ENCODE data around the gene FBXO24.
A peak's percentile ranks its signal among the peaks of the same experiment; 100 is the strongest.

The FBXO24 gene

DNA sequence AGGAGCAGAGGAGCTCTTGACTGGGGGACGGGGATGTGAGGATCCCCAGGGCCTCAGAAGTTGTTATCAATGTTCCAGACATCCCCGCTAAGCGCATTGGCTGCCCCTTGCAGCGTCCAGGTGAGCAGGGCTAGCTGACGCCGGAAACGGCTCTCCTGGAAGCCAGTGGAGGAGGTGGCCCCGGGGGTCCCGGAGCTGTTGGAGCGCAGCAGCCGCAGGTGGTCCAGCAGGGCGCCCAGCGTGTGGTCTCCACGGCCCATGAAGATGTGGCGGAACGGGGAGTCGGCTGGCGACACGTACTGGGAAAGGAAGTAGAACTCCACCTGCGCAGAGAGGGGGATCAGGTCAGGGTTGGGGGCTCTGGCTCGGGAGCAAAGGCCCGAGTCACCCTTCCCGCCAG is 34.7 kb downstream of the FBXO24 start:
- DNase-seq (ENCODE audit: low spot score) = no peak

DNA sequence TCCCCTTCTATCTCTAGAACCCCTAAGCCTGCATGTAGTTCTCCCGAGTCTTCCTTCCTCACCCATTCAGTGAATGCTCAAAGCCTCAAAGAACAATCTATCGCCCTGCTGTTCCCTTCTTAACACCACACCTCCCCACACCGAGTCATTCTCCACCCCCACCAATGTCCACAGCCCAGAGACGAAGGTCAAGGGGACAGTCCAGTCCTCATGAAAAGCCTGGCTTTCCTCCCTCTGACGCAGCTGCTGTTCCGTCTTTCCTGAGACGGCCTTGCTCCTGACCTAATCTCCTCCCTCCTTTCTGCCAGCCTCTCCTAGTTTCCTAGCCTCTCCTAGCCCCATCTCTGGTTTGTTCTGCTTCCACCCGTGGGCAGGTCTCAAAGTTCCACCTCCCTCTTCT is 35.4 kb downstream of the FBXO24 start:
- no peak for DNase-seq (ENCODE audit: low spot score)

DNA sequence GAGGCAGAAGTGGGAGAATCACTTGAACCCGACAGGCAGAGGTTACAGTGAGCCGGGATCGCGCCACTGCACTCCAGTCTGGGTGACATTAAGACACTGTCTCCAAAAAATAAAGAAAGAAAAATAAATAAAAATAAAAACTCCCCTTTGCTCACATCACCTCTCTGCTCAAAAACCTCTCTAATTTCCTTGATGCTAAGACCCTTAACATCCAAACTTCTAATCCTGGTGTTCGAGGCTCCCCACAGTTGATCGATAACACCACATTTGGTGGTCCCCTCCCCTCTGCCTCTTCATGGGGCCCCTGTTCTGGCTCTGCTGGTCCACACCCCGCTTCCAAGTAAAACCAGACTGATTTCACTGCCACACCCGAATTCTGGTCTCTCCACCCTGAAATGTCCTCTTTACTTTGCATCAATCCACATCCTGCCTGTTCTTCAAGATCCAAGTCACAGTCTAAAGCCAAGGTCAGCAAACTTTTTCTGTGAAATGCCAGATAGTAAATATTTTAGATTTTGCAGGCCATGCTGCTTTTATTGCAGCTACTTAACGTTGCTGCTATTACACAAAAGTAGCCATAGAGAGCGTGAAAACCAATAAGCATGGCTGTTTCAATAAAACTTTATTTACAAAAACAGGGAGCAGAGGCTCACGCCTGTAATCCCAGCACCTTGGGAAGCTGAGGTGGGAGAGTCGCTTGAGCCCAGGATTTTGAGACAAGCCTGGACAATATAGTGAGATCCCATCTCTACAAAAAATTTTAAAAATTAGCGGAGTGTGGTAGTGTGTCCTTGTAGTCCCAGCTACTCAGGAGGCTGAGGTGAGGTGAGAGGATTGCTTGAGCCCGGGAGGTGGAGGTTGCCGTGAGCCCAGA is 38.1 kb downstream of the FBXO24 start:
- no peak for DNase-seq (ENCODE audit: low spot score)

DNA sequence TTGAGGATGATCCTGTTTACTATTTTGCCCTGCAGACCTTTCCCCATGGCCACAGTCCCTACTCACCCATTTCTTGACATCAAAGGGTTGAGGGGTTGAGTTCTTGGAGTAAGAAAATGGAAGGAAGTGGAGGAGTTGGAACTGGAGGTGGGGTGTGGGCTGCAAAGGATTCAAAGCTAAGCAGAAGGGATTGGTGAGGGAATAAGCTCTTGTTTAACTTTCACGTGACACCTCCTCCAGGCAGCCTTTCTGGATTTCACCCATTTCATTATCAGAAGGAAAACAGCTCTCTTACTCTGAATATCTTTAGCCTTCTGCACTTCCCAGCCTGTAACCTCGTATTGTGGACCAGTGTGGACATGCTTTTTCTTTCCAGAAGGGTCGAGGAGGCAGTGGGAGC is 39.9 kb downstream of the FBXO24 start:
- DNase-seq (ENCODE audit: low spot score) = no peak

DNA sequence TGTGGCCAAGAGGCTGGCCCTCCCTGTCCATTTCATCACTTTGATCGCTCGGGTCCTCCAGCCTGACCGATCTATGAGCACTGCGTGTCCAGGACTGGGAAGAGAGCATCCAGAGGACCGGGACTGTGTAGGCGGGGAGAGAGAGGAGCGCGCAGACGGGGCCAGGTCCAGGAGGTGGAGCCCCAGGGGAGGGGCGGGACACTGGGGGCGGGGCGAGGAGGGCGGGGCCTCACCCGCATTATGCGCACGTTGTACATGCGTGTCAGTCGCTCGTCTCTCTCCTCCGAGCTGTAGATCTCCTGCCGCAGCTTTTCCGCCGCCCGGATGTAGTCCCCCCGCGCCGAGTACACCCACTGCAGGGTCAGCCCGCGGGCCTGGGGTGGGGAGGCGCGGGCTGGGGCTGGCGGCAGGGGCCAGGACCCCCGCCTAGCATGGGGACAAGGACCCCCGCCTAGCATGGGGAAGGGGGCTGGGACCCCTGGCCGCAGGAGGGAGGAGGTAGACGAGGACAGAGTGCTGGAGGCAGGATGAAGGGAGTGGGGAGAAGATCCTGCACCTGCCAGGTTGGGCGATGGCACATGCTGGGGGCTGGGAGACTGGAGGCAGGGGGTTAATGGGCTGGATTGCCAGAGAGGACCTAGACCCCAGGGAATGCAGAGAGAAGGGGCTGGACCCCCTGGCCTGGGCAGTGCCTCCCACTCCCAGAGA is 40.6 kb downstream of the FBXO24 start:
- DNase-seq (ENCODE audit: low spot score) = peak; percentile 91

DNA sequence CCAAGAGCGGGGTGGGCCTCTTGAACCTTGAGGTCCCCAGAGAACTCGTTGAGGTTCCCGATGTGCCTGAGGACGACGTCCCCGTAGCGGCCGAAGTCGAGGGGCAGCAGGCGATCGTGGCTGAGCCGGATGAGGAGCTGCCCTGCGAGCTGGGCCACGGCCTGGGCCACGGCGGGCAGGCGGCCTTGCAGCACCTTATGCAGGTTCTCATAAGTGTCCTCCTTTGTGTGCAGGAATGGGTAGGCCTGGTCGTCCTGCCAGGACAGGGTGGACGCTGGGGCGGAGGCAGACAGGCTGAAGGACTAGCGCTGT is 41.1 kb downstream of the FBXO24 start:
- DNase-seq (ENCODE audit: low spot score) = no peak

DNA sequence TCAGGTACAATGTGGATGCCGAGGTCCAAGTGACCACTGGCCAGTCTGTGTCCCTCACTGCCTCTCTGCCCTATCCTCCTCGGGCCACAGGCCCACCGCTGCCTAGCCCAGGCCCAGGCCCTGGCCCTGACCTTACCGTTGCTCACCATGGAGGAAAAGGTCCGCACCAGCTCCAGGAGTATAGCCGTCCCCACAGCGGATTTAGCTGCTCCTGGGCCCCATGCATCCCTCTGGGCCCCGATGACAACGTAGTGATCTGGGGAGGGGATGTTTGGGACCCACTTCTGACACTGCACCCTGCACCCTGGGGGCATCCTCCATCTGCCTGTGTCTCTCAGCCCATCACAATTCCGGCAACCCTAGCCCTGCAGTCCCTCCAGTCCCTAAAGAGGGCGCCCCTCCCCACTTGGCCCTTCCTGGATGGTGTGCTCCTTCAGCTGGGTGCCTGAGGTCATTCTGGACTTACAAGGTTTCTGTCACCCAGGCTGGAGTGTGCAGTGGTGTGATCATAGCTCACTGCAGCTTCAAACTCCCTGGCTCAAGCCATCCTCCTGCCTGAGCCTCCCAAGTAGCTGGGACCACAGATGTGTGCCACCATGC is 43.1 kb downstream of the FBXO24 start:
- DNase-seq (ENCODE audit: low spot score) = peak; percentile 15

DNA sequence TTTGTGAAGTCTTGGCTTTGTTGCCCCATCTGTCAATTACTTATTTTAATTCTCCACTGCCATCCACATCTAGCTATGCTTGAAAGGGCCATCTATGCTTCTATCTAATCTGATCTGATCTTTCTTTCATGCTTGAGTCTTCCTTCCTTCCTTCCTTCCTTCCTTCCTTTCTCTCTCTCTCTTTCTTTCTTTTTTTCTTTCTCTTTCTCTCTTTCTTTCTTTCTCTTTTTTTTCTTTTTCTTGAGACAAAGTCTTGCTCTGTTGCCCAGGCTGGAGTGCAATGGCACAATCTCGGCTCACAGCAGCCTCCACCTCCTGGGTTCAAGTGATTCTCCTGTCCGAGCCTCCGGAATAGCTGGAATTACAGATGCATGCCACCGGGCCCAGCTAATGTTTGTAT is 43.9 kb downstream of the FBXO24 start:
- DNase-seq (ENCODE audit: low spot score) = no peak

DNA sequence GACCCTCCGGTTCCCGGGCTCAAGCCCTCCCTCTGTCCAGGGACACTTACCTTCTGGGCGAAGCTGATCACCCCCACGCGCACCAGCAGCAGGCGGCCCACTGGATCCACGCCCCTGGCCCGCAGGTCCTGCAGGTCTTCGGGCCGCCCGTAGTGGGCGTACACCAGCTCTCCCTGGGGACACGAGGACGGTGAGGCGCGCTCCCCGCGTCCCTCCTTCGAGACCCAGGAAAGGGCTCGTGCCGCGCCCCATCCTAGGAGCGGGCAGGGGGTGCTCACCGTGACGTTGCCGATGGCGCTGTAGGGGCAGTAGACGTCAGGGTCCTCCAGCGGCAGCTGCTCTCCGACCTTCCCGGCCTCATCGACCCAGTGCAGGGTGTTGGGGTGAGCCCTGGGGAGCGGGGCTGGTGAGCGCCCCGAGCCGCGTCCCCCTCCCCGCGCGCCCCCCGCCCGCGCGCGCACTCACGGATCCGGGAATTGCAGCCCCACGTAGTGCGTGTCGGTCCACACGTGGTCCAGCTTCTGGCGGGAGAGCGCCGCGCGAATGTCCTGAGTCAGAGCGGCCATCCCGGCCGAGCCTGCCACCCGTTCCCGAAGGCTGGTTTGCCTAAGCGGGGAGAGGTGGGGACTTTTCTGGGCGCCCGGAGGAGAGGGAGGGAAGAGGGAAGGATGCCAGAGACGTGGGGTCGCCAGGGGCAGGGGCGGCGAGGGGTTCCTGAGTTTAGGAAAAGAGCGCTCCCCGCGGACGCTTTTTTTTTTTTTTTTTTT is 47.0 kb downstream of the FBXO24 start:
- DNase-seq (ENCODE audit: low spot score) = peak; percentile 56

DNA sequence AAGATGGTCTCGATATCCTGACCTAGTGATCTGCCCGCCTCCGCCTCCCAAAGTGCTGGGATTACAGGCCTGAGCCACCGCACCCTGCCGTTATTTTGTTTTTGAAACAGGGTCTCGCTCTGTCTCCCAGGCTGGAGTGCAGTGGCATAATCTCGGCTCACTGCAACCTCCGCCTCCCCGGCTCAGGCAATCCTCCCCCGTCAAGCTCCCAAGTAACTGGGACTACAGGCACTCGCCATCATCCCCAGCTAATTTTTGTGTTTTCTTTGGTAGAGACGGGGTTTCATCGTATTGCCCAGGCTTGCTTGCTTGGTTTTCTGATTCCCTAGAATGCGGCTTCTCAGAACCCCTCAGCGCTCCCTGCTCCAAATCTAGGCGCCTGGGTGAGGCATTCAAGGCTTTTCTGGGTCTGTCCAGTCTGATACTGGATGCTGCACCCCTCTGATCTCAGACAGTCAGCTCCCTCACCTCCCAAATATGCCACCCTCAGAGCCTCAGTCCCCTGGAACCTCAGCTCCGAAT is 53.9 kb downstream of the FBXO24 start:
- no peak for DNase-seq (ENCODE audit: low spot score)

DNA sequence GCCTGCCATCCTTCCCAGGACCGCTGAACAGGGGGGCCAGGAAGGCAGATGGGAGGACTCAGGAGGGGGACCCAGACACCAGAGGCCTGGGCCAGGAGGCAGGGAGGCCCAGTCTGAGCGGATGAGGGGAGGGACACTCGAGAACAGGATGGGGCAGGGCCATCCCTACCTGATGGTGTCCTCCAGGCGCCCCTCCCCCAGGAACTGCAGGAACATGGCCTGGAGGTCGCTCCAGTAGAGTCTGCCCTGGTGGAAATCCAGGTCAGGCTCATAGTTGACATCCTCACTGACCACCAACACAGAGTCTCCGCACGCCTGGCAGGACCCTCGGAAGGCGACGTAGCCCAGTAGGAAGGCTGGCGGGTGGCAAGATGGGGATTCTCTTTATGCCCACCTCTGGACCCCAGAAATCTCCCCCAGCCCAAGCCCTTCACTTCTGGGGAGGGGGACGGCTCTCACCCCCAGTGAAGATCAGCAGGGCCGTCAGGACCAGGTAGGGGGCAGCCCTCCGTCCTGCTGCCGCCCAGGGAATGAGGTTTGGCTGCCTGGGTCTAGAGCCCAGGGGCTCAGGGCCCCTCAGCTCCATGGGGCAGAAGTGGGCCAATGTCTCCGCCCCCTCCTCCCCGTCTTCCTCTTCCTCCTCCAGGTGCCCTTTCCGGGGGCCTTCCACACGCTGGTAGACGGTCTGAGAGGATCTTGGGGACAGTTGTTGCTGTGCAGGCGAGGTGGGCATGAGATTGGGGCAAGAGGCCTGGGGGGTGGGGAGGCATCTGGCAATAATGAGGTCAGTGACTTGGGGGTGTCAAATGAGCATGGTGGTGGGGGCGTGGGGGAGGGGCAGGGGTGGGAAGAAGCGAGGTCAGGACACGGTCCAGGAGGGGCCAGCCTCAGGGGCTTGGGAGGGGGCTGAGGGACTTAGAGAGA is 54.7 kb downstream of the FBXO24 start:
- no peak for DNase-seq (ENCODE audit: low spot score)

DNA sequence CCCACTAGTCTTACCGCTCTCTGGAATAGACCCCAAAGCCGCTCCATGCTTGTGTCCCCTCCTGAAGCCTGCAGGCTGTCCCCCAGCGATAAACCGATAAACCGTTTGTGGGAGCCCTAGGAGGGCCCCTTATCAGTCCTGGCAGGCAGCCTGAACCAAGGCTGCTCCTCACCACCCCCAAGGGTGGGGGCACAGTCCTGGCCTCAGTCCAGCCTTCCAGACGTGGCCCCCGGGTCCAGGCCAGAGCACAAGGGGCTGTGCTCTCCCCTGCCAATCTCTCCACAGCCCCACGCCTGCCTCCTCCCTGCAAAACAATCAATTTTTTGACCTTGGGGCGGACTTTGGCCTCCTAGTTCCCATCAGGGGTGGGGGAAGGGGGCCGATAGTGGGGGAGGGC is 55.3 kb downstream of the FBXO24 start, which contains the start of gene TFR2:
TSS of gene TFR2 (minus strand) at position 90 of the 397 bp plus-strand sequence. CDS start at position 47, 43 bp downstream.
- no peak for DNase-seq (ENCODE audit: low spot score)

DNA sequence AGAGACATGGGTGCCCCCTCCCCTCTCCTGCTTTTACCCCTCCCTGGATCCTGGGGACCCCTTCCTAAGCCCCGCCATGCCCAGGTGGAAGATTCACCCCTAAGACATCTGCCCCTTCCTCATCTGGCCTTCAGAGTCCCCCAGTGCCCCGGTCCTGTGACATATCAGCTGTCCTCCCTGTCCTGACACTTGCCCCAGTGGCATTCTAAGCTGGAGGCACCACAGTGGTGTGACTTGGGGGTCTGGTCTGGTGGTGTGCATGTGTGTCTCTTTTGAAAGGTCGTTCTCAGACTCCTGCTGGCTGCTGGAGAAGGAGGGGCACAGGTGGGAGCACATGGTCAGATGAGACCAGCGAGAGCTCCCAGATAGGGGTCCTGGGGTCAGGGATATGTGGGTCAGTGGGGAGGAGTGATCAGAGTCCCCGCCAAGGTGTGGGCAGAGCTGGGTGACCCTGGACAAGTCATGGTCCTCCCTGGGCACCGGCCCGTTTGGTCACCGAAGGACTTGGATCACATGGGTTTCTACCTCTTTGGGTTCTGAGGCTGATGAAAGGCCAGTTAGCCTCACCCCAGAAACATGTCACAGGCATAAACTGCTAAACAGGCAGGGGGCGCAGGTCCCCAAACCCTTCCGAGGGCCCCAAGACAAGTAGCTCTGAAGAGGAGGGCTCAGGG is 55.9 kb downstream of the FBXO24 start:
- no peak for DNase-seq (ENCODE audit: low spot score)

DNA sequence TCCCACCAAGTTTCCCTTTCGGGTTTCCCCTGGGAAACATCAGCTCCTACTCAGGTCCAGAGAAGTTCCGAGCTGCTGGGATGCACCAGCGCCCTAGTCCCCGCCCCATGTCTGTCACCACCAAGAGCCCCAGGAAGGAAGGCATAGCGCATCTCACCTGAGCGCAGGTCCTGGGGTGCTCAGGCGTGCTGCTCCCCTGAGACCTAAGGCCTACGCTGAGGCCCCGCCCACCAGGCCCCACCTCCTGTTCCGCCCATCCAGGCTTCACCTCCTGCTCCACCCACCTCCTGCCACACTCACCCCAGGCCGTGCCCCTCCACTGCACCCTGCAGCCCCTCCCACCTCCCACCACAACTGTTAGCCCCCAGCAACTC is 56.4 kb downstream of the FBXO24 start:
- DNase-seq (ENCODE audit: low spot score) = peak; percentile 4

DNA sequence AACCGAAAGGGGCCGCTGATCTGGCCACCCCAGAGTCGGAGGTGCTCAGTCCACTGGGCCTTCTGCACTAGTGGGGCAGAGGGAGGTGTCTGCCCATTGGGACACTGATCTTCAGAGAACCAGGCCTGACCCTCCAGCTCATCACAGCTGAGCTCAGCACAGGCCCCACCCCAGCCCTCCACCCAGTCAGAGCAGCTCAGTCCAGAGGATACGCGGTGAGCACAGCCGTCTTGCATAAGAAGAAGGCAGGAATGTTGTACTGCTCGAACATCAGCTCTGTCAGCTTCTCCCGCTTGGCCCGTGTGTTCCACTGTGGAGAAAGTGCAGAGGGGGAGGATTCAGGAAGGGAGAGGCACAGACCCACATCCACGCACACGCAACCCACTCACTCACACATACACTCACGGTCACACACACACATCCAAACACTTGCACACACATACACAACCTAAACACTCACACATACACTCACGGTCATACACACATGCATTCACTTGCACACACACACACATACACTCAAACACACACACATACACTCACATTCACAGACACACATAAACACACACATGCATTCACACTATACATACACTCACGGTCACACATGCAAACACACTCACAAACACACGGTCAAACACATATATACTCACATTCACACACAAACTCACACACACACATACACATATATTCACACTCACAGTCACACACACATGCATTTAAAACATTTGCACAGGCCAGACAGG is 63.9 kb downstream of the FBXO24 start:
- no peak for DNase-seq (ENCODE audit: low spot score)
